Measurements from ENCODE around the gene EPC2.

The EPC2 gene

DNA sequence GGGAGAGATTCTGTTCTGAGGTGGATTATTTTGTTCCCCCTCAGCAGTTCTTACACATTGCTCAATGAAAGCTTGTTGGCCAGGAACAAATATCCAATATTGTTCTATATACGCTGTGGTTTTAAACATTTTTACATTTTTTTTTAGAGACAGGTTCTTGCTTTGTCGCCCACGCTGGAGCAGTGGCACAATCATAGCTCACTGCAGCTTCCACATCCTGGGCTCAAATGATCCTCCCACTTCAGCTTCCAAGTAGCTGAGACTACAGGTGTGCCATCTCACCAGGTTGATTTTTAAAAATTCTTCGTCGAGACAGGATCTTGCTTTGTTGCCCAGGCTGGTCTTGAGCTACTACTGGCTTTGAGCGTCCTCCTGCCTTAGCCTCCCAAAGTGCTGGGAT lies 171.6 kb downstream of the EPC2 start:
- no peak for DNase-seq

GRCh38 chr2:148817210-148817708 lies 172.7 kb downstream of the EPC2 start:
- no peak for DNase-seq

DNA sequence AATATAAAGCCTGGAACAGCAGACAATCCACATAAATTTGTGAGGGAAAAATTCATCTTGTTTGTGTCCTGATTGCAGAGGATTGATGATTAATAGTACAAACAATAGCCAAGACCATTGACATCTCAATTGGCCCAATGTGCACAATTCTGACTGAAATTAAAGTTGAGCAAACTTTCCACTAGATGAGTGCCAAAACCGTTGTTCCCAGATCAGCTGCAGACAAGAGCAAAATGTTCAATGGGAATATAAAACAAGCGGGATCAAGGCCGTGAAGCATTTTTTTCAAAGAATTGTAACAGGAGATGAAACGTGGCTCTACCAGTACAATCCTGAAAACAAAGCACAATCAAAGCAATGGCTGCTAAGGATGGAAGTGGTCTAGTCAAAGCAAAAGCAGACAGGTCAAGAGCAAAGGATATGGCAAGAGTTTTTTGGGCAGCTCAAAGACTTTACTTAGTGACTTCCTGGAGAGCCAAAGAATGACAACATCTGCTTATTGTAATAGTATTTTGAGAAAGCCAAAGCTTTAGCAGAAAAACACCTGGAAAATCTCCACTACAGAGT lies 174.6 kb downstream of the EPC2 start:
- no peak for DNase-seq

DNA sequence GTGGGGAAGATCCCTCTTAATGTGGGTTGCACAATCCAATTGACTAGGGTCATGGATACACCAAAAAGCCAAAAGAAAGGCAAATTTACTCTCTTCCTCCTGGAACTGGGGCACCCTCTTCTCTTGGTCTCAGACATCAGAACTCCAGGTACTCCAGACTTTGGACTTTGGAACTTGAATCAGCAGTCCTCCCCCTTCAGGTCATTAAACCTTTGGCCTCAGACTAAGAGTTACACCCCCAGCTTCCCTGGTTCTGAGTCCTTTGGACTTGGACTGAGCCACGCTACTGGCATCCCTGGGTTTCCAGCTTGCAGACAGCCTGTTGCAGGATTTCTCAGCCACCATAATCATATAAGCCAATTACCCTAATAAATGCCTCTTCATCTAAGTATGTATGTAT lies 179.6 kb downstream of the EPC2 start:
- no peak for DNase-seq

DNA sequence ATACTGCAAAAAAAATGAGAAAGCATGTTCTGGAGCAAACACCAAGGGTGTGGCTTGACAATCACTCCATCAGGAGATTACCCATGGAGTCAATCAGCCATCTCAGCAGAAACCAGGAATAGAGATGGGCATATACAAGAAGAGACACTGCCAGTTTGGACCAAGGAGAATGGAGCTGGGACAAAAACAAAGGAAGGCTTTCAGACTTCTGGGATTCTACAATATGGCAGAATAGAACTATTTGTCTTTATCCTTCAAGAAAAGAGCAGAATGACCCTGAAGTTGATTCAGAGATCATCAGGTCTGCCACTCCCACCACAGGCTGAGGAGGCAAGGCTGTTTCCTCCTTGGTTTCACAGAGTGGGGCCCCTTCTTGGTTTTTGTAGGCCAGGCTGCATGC lies 182.2 kb downstream of the EPC2 start:
- DNase-seq, result no peak

DNA sequence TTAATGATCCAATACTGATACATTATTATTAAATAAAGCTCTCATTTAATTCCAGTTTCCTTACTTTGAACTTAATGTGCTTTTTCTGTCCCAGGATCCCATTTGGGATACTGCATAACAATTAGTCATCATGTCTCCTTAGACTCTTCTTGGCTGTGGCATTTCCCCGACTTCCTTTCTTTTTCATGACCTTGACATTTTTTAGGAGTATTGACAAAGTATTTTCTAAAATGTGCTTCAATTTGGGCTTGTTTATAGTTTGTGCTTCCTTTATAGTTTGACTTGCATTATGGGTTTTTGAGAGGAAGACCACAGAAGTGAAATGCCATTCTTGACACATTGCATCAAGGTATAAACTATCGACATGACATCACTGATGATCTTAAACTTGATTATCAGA lies 184.4 kb downstream of the EPC2 start:
- DNase-seq, result no peak

DNA sequence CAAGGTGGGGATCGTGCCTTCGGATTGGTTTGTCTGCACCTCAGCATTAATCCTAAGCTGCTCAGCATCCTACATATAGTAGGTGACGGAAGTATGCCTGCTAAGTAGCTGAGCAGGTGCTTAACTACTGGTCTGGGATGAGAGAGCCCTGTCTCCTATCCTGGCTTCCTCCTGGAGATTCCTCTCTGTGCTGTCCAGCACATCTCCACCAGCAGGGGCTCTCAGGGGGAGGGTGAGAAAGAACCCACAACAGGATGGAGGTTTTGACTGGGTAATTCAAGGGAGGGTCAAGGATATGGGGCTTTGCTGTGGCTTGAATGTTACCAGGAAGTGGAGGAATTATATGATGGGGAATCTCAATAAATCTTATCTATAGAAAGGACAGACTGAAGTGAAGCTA lies 185.1 kb downstream of the EPC2 start:
- DNase-seq, result no peak

DNA sequence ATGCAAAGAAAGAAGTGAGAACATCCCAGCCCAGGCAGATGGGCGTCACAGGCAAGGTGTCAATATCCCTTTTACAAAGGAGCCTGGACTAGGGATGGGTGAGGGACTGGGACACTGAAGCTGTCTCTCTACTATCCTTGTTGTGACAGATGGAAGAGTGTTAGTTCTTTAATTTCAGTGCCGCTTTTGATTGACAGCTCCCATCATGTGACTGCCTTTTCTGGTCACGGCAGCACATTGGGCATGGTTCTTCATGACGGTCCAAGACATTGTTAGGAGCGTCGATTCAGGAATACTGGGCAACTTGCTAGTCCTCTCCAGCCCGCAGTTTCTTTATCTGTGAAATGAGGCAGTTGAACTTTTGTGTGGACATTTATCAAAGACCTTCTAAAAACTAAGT lies 188.1 kb downstream of the EPC2 start:
- no peak for DNase-seq
